GM12878 (cell line): ENCODE data around the gene CD2AP. TPM values are rescaled to one million over a fixed set of nuclear protein-coding genes. Genes with fewer than 3 reads are reported as not detected.

Source experiments
- ATAC-seq: fragments of 200-7000 bp; cut with Tn5 transposase; 3 replicates; pipeline ENCODE4 v1.9.1; 2020; ENCODE audit warnings: mild to moderate bottlenecking, moderate library complexity
- BruUV-seq: library from RNA; stranded (reverse); fragments of 400-500 nt; replicated peaks from 2 replicates; lab custom pipeline; 2021; lab: Mats Ljungman, UMichigan
- CTCF ChIA-PET: fragments of 300-600 bp; sonication (Branson Sonifier 250); formaldehyde crosslinking; extraction: SDS; loops from one replicate; lab custom pipeline; 2021; ENCODE audit warnings: inconsistent platforms; lab: Yijun Ruan, JAX
- POLR2A ChIA-PET: fragments of 350-600 bp; formaldehyde crosslinking; extraction: SDS; loops from one replicate; lab custom pipeline; 2021; ENCODE audit warnings: inconsistent platforms; lab: Charles Lee
- RAD21 ChIA-PET: fragments of 300-600 bp; sonication (Branson Sonifier 250); formaldehyde crosslinking; loops from one replicate; lab custom pipeline; 2023; ENCODE audit warnings: antibody characterized with exemption; ENCODE audit not compliant: unreplicated experiment; lab: Charles Lee
- SMC1A ChIA-PET: fragments of 300-600 bp; sonication (Branson Sonifier 250); formaldehyde crosslinking; loops from one replicate; lab custom pipeline; 2023; ENCODE audit not compliant: unreplicated experiment, uncharacterized antibody; lab: Charles Lee
- DNase-seq: peaks from one replicate; pipeline ENCODE4 v3.0.0-alpha.2; 2011; ENCODE audit warnings: low read depth, low spot score
- FAIRE-seq: peaks from 3 replicates; lab custom pipeline; 2011; peaks lifted over from hg19 to GRCh38; lab: Jason Lieb, UNC
- H2AFZ ChIP-seq: 2 replicates; pipeline ENCODE4 v1.6.0; 2011; ENCODE audit warnings: low read depth, low read length, control low read depth; ENCODE audit not compliant: control insufficient read depth
- H3K27ac ChIP-seq: 2 replicates; pipeline ENCODE4 v1.5.1; 2011; ENCODE audit warnings: control low read depth; ENCODE audit not compliant: control insufficient read depth, insufficient read depth
- H3K27me3 ChIP-seq, 2 experiments: replicated peaks in 1 of 2; 2 replicates each; pipeline versions ENCODE4 v1.6.0 to v1.6.1; 2011; ENCODE audit warnings: low read length in 1 of 2; ENCODE audit not compliant: control insufficient read depth in 2 of 2, insufficient read depth in 2 of 2
- H3K36me3 ChIP-seq, 2 experiments: 2 replicates each; pipeline ENCODE4 v1.5.1; 2011; ENCODE audit warnings: low read length in 1 of 2; ENCODE audit not compliant: control insufficient read depth in 2 of 2, insufficient read depth in 2 of 2
- H3K4me1 ChIP-seq: 2 replicates; pipeline ENCODE4 v1.6.1; 2011; ENCODE audit warnings: mild to moderate bottlenecking, low read length, moderate library complexity, mixed read lengths; ENCODE audit not compliant: control insufficient read depth, insufficient read depth
- H3K4me2 ChIP-seq: 2 replicates; pipeline ENCODE4 v1.6.0; 2011; ENCODE audit warnings: control low read depth; ENCODE audit not compliant: control insufficient read depth, insufficient read depth
- H3K4me3 ChIP-seq: fragments of 200-600 bp; sonication (generic); 2 replicates; pipeline ENCODE4 v1.5.1; 2016
- H3K79me2 ChIP-seq: 2 replicates; pipeline ENCODE4 v1.6.0; 2011; ENCODE audit warnings: low read length; ENCODE audit not compliant: control insufficient read depth, insufficient read depth
- H3K9ac ChIP-seq: 2 replicates; pipeline ENCODE4 v1.8.0; 2011; ENCODE audit warnings: low read length, control low read depth, mixed read lengths; ENCODE audit not compliant: control insufficient read depth, insufficient read depth
- H3K9me3 ChIP-seq: replicated peaks from 3 replicates; pipeline ENCODE4 v1.5.1; 2011; ENCODE audit warnings: mild to moderate bottlenecking, low read length; ENCODE audit not compliant: control insufficient read depth, insufficient read depth
- H4K20me1 ChIP-seq: 2 replicates; pipeline ENCODE4 v1.6.0; 2011; ENCODE audit not compliant: control insufficient read depth, insufficient read depth
- ESRRA ChIP-seq: IDR thresholded peaks from 2 replicates; pipeline ENCODE4 v1.6.1; 2012; ENCODE audit warnings: mild to moderate bottlenecking, low read length, improper control_type of control experiment
- HCFC1 ChIP-seq: fragments of 150-350 bp; IDR thresholded peaks from 2 replicates; pipeline ENCODE4 v1.6.1; 2014; ENCODE audit warnings: low read length
- JUNB ChIP-seq: IDR thresholded peaks from 2 replicates; pipeline ENCODE4 v1.6.1; 2016; ENCODE audit warnings: antibody characterized with exemption, mild to moderate bottlenecking
- MEF2B ChIP-seq: fragments of 450-650 bp; IDR thresholded peaks from 2 replicates; pipeline ENCODE4 v1.6.1; 2018; ENCODE audit warnings: mild to moderate bottlenecking, moderate library complexity; ENCODE audit not compliant: partially characterized antibody, poor library complexity, severe bottlenecking
- POLR2AphosphoS2 ChIP-seq: IDR thresholded peaks from 2 replicates; pipeline ENCODE4 v1.6.1; 2011; ENCODE audit warnings: low read depth, mild to moderate bottlenecking, low read length, improper control_type of control experiment, moderate library complexity
- RBBP5 ChIP-seq: fragments of 200-600 bp; sonication (generic); conservative IDR thresholded peaks from 2 replicates; pipeline ENCODE4 v1.6.1; 2016
- RUNX3 ChIP-seq: IDR thresholded peaks from 2 replicates; pipeline ENCODE4 v1.6.1; 2012; ENCODE audit warnings: low read length, inconsistent platforms
- TCF7 ChIP-seq: IDR thresholded peaks from 2 replicates; pipeline ENCODE4 v1.6.1; 2014; ENCODE audit warnings: antibody characterized with exemption, borderline replicate concordance
- YBX1 ChIP-seq: fragments of 450-650 bp; IDR thresholded peaks from 2 replicates; pipeline ENCODE4 v1.6.1; 2016; ENCODE audit warnings: antibody characterized with exemption
- WGBS: methylation state at CpG from one replicate; pipeline ENCODE4 v1.1.6; 2016; ENCODE audit warnings: low lambda C conversion rate; ENCODE audit not compliant: insufficient replicate concordance, insufficient coverage; ENCODE audit errors: missing lambda C conversion rate; 5-methylcytosine and 5-hydroxymethylcytosine counted together
- in situ Hi-C: fragments of 300-500 bp; cut with MboI; formaldehyde crosslinking; loops from 9 replicates; pipeline ENCODE4 v1.14.3; 2018; ENCODE audit warnings: mixed read lengths
- intact Hi-C: fragments of 100-400 bp; cut with micrococcal nuclease; formaldehyde crosslinking; loops from one replicate; pipeline ENCODE4 v1.14.2; 2022; ENCODE audit not compliant: unreplicated experiment
- polyA plus RNA-seq, 11 experiments: library from polyadenylated mRNA; depleted of rRNA in 4 of 11; unstranded in 6 of 11; stranded (reverse) in 5 of 11; fragments of >200 nt; fragmentation: Nextera tagmentation in 4 of 11; fragmentation: Illumina TruSeq in 1 of 11; extraction: Ambion mirVana in 4 of 11; extraction: Trizol in 1 of 11; gene quantifications; 1 replicate in 1 of 11; 2 replicates in 10 of 11; pipeline versions ENCODE4 v1.2.1 to v1.2.3, GENCODE V29; 2011 to 2016; ENCODE audit warnings: inconsistent platforms in 2 of 11, missing spikeins in 2 of 11, low read depth in 1 of 11
- total RNA-seq, 4 experiments: library from RNA; depleted of rRNA in 3 of 4; stranded (reverse); fragments of >200 nt in 3 of 4; fragmentation: Illumina TruSeq in 1 of 4; extraction: Trizol in 1 of 4; gene quantifications; 2 replicates each; pipeline versions ENCODE4 v1.2.1 to v1.2.3, GENCODE V29; 2013 to 2021
- TF ChIP-seq, protein P1 (sequence below): fragments of 450-650 bp; IDR thresholded peaks from 2 replicates; pipeline ENCODE4 v1.6.1; 2016; ENCODE audit warnings: mild to moderate bottlenecking
- TF ChIP-seq, protein P2 (sequence below), 3 experiments: IDR thresholded peaks in 2 of 3; conservative IDR thresholded peaks in 1 of 3; 2 replicates each; pipeline ENCODE4 v1.5.1; 2011; ENCODE audit warnings: low read depth in 3 of 3, low read length in 3 of 3, mild to moderate bottlenecking in 3 of 3, control low read depth in 2 of 3, moderate library complexity in 2 of 3, inconsistent platforms in 1 of 3, mixed read lengths in 1 of 3; ENCODE audit not compliant: control insufficient read depth in 2 of 3, insufficient read depth in 1 of 3; ENCODE audit errors: extremely low read depth in 1 of 3
- TF ChIP-seq, protein P3 (sequence below): fragments of 450-650 bp; formaldehyde crosslinking; IDR thresholded peaks from 2 replicates; pipeline ENCODE4 v1.4.0; 2022; ENCODE audit warnings: mild to moderate bottlenecking, moderate library complexity
- TF ChIP-seq, protein P4 (sequence below): fragments of 450-650 bp; IDR thresholded peaks from 2 replicates; pipeline ENCODE4 v1.6.1; 2018; ENCODE audit warnings: borderline replicate concordance, mild to moderate bottlenecking; ENCODE audit not compliant: partially characterized antibody
- TF ChIP-seq, protein P5 (sequence below): fragments of 150-350 bp; IDR thresholded peaks from 2 replicates; pipeline ENCODE4 v1.6.1; 2014; ENCODE audit warnings: mild to moderate bottlenecking, low read depth, low read length

The CD2AP gene
- total and polyA plus RNA-seq, 10 of the 15 experiments (the other 5 are each of a cell fraction or from before 2014, with no cell fraction given) = 5.4 to 46.6 (median 20.9) TPM

DNA sequence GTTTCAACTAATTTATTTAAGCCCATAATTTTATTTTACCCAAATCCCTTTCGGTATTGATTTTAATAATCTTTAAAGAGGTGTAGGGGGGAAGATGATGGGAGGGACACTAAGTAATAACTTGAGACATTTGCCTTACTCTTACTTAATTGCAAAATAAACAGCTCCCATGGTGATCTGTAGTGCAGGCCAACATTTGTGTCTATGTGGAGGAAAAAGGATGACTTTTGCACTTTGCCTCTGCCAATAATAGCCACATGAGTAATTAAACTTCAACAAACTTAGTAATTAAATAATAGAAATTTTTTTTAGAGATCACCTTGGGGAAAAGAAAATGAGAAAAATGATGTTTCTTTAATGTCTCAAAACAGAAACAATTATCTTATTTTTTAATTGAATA lies 29.9 kb upstream of the CD2AP start:
- CTCF ChIA-PET = interaction anchor here (1.3 kb wide), 1 partner anchor 184 kb away, joined by 3 read pairs; no protein-coding TSS in a partner anchor
- Histone ChIP-seq H3K4me1 (no peaks in the 10 kb centered on the region), H3K79me2 (no peaks in the 10 kb centered on the region), H3K9me3 (no peaks in the 10 kb centered on the region; the same call in 2 of the 3 replicates), H3K36me3 (no peaks in the 10 kb centered on the region), H3K27ac (no peak overlapping the region), H3K27me3 (no peaks in the 10 kb centered on the region), H3K4me3 (no peak overlapping the region), H2AFZ (no peak overlapping the region), H3K4me2 (no peak overlapping the region), H4K20me1 (no peaks in the 10 kb centered on the region), H3K9ac (no peak overlapping the region)
- intact Hi-C loops = no loop called here
- RAD21 ChIA-PET = no interaction called here
- SMC1A ChIA-PET = no interaction called here
- no peak for DNase-seq
- no peak for ATAC-seq
- no peak for FAIRE-seq
- in situ Hi-C loops = no loop called here
- POLR2A ChIA-PET = no interaction called here
- 100% methylated on average over 1 of the region's 1 CpG for WGBS
- BruUV-seq = no TSS peak
- TF ChIP-seq RBBP5 = no peak
- TF ChIP-seq, protein P1, sequence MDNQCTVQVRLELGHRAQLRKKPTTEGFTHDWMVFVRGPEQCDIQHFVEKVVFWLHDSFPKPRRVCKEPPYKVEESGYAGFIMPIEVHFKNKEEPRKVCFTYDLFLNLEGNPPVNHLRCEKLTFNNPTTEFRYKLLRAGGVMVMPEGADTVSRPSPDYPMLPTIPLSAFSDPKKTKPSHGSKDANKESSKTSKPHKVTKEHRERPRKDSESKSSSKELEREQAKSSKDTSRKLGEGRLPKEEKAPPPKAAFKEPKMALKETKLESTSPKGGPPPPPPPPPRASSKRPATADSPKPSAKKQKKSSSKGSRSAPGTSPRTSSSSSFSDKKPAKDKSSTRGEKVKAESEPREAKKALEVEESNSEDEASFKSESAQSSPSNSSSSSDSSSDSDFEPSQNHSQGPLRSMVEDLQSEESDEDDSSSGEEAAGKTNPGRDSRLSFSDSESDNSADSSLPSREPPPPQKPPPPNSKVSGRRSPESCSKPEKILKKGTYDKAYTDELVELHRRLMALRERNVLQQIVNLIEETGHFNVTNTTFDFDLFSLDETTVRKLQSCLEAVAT = no peak
- TF ChIP-seq, protein P2, sequence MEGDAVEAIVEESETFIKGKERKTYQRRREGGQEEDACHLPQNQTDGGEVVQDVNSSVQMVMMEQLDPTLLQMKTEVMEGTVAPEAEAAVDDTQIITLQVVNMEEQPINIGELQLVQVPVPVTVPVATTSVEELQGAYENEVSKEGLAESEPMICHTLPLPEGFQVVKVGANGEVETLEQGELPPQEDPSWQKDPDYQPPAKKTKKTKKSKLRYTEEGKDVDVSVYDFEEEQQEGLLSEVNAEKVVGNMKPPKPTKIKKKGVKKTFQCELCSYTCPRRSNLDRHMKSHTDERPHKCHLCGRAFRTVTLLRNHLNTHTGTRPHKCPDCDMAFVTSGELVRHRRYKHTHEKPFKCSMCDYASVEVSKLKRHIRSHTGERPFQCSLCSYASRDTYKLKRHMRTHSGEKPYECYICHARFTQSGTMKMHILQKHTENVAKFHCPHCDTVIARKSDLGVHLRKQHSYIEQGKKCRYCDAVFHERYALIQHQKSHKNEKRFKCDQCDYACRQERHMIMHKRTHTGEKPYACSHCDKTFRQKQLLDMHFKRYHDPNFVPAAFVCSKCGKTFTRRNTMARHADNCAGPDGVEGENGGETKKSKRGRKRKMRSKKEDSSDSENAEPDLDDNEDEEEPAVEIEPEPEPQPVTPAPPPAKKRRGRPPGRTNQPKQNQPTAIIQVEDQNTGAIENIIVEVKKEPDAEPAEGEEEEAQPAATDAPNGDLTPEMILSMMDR (IDR thresholded peaks at IDR 0.05 in 2 of 3, conservative IDR thresholded peaks at IDR 0.05 in 1 of 3; ENCODE audit: control insufficient read depth in 2 of 3, extremely low read depth in 1 of 3, insufficient read depth in 1 of 3, low read depth in 3 of 3, low read length in 3 of 3) = no peak
- TF ChIP-seq MEF2B = no peak
- no peak for TF ChIP-seq YBX1
- TF ChIP-seq ESRRA = no peak
- no peak for TF ChIP-seq JUNB
- TF ChIP-seq, protein P3, sequence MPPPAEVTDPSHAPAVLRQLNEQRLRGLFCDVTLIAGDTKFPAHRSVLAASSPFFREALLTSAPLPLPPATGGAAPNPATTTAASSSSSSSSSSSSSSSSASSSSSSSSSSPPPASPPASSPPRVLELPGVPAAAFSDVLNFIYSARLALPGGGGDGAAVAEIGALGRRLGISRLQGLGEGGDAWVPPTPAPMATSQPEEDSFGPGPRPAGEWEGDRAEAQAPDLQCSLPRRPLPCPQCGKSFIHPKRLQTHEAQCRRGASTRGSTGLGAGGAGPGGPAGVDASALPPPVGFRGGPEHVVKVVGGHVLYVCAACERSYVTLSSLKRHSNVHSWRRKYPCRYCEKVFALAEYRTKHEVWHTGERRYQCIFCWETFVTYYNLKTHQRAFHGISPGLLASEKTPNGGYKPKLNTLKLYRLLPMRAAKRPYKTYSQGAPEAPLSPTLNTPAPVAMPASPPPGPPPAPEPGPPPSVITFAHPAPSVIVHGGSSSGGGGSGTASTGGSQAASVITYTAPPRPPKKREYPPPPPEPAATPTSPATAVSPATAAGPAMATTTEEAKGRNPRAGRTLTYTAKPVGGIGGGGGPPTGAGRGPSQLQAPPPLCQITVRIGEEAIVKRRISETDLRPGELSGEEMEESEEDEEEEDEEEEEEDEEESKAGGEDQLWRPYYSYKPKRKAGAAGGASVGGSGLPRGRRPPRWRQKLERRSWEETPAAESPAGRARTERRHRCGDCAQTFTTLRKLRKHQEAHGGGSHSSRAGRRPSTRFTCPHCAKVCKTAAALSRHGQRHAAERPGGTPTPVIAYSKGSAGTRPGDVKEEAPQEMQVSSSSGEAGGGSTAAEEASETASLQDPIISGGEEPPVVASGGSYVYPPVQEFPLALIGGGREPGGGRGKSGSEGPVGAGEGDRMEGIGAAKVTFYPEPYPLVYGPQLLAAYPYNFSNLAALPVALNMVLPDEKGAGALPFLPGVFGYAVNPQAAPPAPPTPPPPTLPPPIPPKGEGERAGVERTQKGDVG (CRISPR knock-in tag) = no peak
- no peak for TF ChIP-seq RUNX3
- TF ChIP-seq POLR2AphosphoS2 = no peak
- no peak for TF ChIP-seq HCFC1
- TF ChIP-seq, protein P4, sequence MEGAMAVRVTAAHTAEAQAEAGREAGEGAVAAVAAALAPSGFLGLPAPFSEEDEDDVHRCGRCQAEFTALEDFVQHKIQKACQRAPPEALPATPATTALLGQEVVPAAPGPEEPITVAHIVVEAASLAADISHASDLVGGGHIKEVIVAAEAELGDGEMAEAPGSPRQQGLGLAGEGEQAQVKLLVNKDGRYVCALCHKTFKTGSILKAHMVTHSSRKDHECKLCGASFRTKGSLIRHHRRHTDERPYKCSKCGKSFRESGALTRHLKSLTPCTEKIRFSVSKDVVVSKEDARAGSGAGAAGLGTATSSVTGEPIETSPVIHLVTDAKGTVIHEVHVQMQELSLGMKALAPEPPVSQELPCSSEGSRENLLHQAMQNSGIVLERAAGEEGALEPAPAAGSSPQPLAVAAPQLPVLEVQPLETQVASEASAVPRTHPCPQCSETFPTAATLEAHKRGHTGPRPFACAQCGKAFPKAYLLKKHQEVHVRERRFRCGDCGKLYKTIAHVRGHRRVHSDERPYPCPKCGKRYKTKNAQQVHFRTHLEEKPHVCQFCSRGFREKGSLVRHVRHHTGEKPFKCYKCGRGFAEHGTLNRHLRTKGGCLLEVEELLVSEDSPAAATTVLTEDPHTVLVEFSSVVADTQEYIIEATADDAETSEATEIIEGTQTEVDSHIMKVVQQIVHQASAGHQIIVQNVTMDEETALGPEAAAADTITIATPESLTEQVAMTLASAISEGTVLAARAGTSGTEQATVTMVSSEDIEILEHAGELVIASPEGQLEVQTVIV = no peak
- TF ChIP-seq, protein P5, sequence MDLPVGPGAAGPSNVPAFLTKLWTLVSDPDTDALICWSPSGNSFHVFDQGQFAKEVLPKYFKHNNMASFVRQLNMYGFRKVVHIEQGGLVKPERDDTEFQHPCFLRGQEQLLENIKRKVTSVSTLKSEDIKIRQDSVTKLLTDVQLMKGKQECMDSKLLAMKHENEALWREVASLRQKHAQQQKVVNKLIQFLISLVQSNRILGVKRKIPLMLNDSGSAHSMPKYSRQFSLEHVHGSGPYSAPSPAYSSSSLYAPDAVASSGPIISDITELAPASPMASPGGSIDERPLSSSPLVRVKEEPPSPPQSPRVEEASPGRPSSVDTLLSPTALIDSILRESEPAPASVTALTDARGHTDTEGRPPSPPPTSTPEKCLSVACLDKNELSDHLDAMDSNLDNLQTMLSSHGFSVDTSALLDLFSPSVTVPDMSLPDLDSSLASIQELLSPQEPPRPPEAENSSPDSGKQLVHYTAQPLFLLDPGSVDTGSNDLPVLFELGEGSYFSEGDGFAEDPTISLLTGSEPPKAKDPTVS = no peak
- no peak for TF ChIP-seq TCF7
